ENCODE data around the gene SLC35G3. TPM values are rescaled to one million over a fixed set of nuclear protein-coding genes. Genes with fewer than 3 reads are reported as not detected.

Gene SLC35G3
- total RNA-seq, 1 experiment from 2014 or later: not detected

GRCh38 chr17:35171834-35172233 lies 22.4 kb downstream of the SLC35G3 start:
- H3K36me3 ChIP-seq (ENCODE audit: low read depth, low read length): no peaks in the 10 kb centered on the region
- 0 out of 2 replicates have a peak overlapping the region, but pooled peaks have one; percentile 19 for H2AFZ ChIP-seq (ENCODE audit: low read length)
- ATAC-seq (peak; percentile 20; the same call in 1 of the 2 replicates), DNase-seq (peak; percentile 33)
- ChIA-PET CTCF (no interaction called here), POLR2A (ENCODE audit: unreplicated experiment) (no interaction called here)
- TF ChIP-seq EZH2phosphoT487 (IDR thresholded peaks at IDR 0.05; ENCODE audit: borderline replicate concordance, low read length) (no peak), EZH2 (IDR thresholded peaks at IDR 0.05; ENCODE audit: low read length, unreplicated experiment) (no peak)
- TF ChIP-seq, protein P1, sequence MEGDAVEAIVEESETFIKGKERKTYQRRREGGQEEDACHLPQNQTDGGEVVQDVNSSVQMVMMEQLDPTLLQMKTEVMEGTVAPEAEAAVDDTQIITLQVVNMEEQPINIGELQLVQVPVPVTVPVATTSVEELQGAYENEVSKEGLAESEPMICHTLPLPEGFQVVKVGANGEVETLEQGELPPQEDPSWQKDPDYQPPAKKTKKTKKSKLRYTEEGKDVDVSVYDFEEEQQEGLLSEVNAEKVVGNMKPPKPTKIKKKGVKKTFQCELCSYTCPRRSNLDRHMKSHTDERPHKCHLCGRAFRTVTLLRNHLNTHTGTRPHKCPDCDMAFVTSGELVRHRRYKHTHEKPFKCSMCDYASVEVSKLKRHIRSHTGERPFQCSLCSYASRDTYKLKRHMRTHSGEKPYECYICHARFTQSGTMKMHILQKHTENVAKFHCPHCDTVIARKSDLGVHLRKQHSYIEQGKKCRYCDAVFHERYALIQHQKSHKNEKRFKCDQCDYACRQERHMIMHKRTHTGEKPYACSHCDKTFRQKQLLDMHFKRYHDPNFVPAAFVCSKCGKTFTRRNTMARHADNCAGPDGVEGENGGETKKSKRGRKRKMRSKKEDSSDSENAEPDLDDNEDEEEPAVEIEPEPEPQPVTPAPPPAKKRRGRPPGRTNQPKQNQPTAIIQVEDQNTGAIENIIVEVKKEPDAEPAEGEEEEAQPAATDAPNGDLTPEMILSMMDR (conservative IDR thresholded peaks at IDR 0.05; ENCODE audit: low read depth, low read length): no peak
- H3K4me1 ChIP-seq (ENCODE audit: insufficient read depth, low read length): peaks cover 9% of the 10 kb centered on the region
- no peaks in the 10 kb centered on the region for H3F3A ChIP-seq (ENCODE audit: low read length, unreplicated experiment)
- intact Hi-C loops (cut with micrococcal nuclease): loop anchor here (1.0 to 5.0 kb wide), 4 partner anchors 70 to 367 kb away; partner anchors contain the start of gene SLFN5
- H3K27ac ChIP-seq (ENCODE audit: low read length): no peak overlapping the region
- H3K79me2 ChIP-seq (ENCODE audit: low read length): no peaks in the 10 kb centered on the region
- BruUV-seq (replicated peaks): no TSS peak
- no peaks in the 10 kb centered on the region for H3K9me2 ChIP-seq (replicated peaks; ENCODE audit: low read length)
- no peaks in the 10 kb centered on the region for H4K20me1 ChIP-seq (ENCODE audit: low read length)
- H3K9ac ChIP-seq (ENCODE audit: low read length): no peak overlapping the region
- H3K4me2 ChIP-seq (ENCODE audit: low read length): peak overlapping the region; percentile 63
- no peak overlapping the region for H3K4me3 ChIP-seq (ENCODE audit: low read length)
- no peaks in the 10 kb centered on the region for H3K9me3 ChIP-seq (ENCODE audit: low read length)
- H3K27me3 ChIP-seq (ENCODE audit: low read length): no peaks in the 10 kb centered on the region

DNA sequence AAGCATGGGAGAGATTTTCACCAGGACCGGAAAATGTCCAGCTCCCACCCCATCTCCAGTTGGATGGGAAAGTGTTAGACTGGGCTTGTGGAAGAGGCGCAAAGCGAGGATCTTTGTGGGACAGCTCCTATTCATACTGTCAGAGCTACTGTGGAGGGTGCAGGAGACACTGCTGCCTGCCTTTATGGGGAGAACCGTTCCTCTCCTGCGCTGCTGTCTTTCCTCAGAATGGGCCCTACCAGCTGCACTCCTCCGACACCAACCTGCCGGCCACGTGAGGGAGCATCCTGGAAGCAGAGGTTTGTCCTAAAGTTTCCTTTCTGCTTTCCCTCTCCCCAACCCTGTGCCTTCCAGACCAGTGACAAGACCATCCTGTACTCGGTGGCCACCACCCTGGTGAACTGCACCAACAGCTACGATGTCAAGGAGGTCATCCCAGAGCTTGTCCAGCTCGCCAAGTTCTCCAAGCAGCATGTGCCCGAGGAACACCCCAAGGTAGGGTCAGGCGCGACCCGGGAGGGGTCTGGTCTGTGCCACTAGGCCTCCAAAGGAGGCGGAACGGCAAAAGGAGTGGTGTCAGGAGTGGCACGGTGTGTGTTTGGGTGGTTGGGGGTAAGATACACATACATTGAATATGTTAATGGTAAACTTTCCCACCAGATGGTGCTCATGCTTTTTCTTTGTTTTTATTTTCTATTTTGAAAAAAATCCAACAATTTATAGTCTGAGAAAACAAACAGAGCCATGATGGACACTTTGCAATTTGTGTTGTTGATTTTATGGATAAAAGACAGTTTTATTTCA lies 23.0 kb downstream of the SLC35G3 start:
- no peak overlapping the region for H3K9ac ChIP-seq (ENCODE audit: low read length)
- CTCF ChIA-PET: no interaction called here
- H4K20me1 ChIP-seq (ENCODE audit: low read length): no peaks in the 10 kb centered on the region
- no peaks in the 10 kb centered on the region for H3K36me3 ChIP-seq (ENCODE audit: low read depth, low read length)
- intact Hi-C loops (cut with micrococcal nuclease): loop anchor here (1.0 to 5.0 kb wide), 4 partner anchors 71 to 368 kb away; partner anchors contain the start of gene SLFN5
- no peak for TF ChIP-seq EZH2 (IDR thresholded peaks at IDR 0.05; ENCODE audit: low read length, unreplicated experiment)
- TF ChIP-seq, protein P1 (conservative IDR thresholded peaks at IDR 0.05; ENCODE audit: low read depth, low read length): peak; percentile 60
- no peaks in the 10 kb centered on the region for H3K79me2 ChIP-seq (ENCODE audit: low read length)
- POLR2A ChIA-PET (ENCODE audit: unreplicated experiment): no interaction called here
- H3K27ac ChIP-seq (ENCODE audit: low read length): no peak overlapping the region
- peak overlapping the region; percentile 65 for H2AFZ ChIP-seq (ENCODE audit: low read length)
- H3K9me3 ChIP-seq (ENCODE audit: low read length): no peaks in the 10 kb centered on the region
- peak; percentile 70 for ATAC-seq
- no TSS peak for BruUV-seq (replicated peaks)
- DNase-seq: peak; percentile 64
- H3K4me2 ChIP-seq (ENCODE audit: low read length): peak overlapping the region; percentile 63
- no peaks in the 10 kb centered on the region for H3F3A ChIP-seq (ENCODE audit: low read length, unreplicated experiment)
- peaks cover 9% of the 10 kb centered on the region for H3K4me1 ChIP-seq (ENCODE audit: insufficient read depth, low read length)
- H3K27me3 ChIP-seq (ENCODE audit: low read length): no peaks in the 10 kb centered on the region
- no peaks in the 10 kb centered on the region for H3K9me2 ChIP-seq (replicated peaks; ENCODE audit: low read length)
- H3K4me3 ChIP-seq (ENCODE audit: low read length): no peak overlapping the region

- H3K9me3 ChIP-seq (ENCODE audit: low read length): no peaks in the 10 kb centered on the region
- peaks cover 9% of the 10 kb centered on the region for H3K4me1 ChIP-seq (ENCODE audit: insufficient read depth, low read length)
- H3K27me3 ChIP-seq (ENCODE audit: low read length): no peaks in the 10 kb centered on the region
- BruUV-seq (replicated peaks): no TSS peak
- H3K27ac ChIP-seq (ENCODE audit: low read length): no peak overlapping the region
- no peak for ATAC-seq
- ChIA-PET POLR2A (ENCODE audit: unreplicated experiment) (no interaction called here), CTCF (no interaction called here)
- H3K79me2 ChIP-seq (ENCODE audit: low read length): no peaks in the 10 kb centered on the region
- H2AFZ ChIP-seq (ENCODE audit: low read length): no peak overlapping the region
- H3K4me3 ChIP-seq (ENCODE audit: low read length): no peak overlapping the region
- DNase-seq: no peak
- no peaks in the 10 kb centered on the region for H3F3A ChIP-seq (ENCODE audit: low read length, unreplicated experiment)
- H3K9me2 ChIP-seq (replicated peaks; ENCODE audit: low read length): no peaks in the 10 kb centered on the region
- no peak overlapping the region for H3K4me2 ChIP-seq (ENCODE audit: low read length)
- TF ChIP-seq EZH2phosphoT487 (IDR thresholded peaks at IDR 0.05; ENCODE audit: borderline replicate concordance, low read length): no peak
- no peak for TF ChIP-seq EZH2 (IDR thresholded peaks at IDR 0.05; ENCODE audit: low read length, unreplicated experiment)
- TF ChIP-seq, protein P1 (conservative IDR thresholded peaks at IDR 0.05; ENCODE audit: low read depth, low read length): no peak
- H3K36me3 ChIP-seq (ENCODE audit: low read depth, low read length): no peaks in the 10 kb centered on the region
- no peaks in the 10 kb centered on the region for H4K20me1 ChIP-seq (ENCODE audit: low read length)
- no peak overlapping the region for H3K9ac ChIP-seq (ENCODE audit: low read length)
- intact Hi-C loops (cut with micrococcal nuclease): loop anchor here (2.0 to 5.0 kb wide), 2 partner anchors 72 to 143 kb away; partner anchors contain the start of gene SLFN5
Observed at GRCh38 chr17:35169835-35170363, 24.3 kb downstream of the SLC35G3 start.
